Calu3 (cell line): ENCODE measurements around the gene ZNF324B. TPM values are rescaled to one million over a fixed set of nuclear protein-coding genes. Genes with fewer than 3 reads are reported as not detected.

Experiments
- BruUV-seq: library from RNA; stranded (reverse); fragments of 400-500 nt; replicated peaks from 2 replicates; lab custom pipeline; 2021; lab: Mats Ljungman, UMichigan
- CTCF ChIA-PET: fragments of 300-600 bp; sonication (Branson Sonifier 250); formaldehyde crosslinking; loops from one replicate; lab custom pipeline; 2022; ENCODE audit warnings: antibody characterized with exemption; lab: Charles Lee
- DNase-seq: peaks from one replicate; pipeline ENCODE4 v3.0.0; 2022
- H3K27ac Mint-ChIP-seq: one replicate; pipeline ENCODE4 v1.8.0; 2022; ENCODE audit warnings: mixed read lengths; ENCODE audit not compliant: unreplicated experiment
- H3K27me3 Mint-ChIP-seq: one replicate; pipeline ENCODE4 v1.8.0; 2022; ENCODE audit warnings: mixed read lengths; ENCODE audit not compliant: unreplicated experiment
- H3K36me3 Mint-ChIP-seq: one replicate; pipeline ENCODE4 v1.8.0; 2022; ENCODE audit warnings: mild to moderate bottlenecking, moderate library complexity, mixed read lengths; ENCODE audit not compliant: insufficient read depth, unreplicated experiment
- H3K4me1 Mint-ChIP-seq: one replicate; pipeline ENCODE4 v1.8.0; 2022; ENCODE audit warnings: mild to moderate bottlenecking, low read depth, mixed read lengths; ENCODE audit not compliant: unreplicated experiment
- H3K4me3 Mint-ChIP-seq: one replicate; pipeline ENCODE4 v1.8.0; 2022; ENCODE audit warnings: mild to moderate bottlenecking, low read depth, moderate library complexity, mixed read lengths; ENCODE audit not compliant: unreplicated experiment
- H3K9me3 Mint-ChIP-seq: one replicate; pipeline ENCODE4 v1.8.0; 2022; ENCODE audit warnings: low read depth, mixed read lengths; ENCODE audit not compliant: unreplicated experiment
- intact Hi-C: fragments of 100-400 bp; cut with micrococcal nuclease; formaldehyde crosslinking; loops from one replicate; pipeline ENCODE4 v1.10.0; 2022; ENCODE audit not compliant: unreplicated experiment
- total RNA-seq: library from RNA; stranded (reverse); gene quantifications from 2 replicates; pipeline ENCODE4 v1.2.3, GENCODE V29; 2022
- TF ChIP-seq, protein P1 (sequence below): fragments of 200-600 bp; IDR thresholded peaks from one replicate; pipeline ENCODE4 v1.8.0; 2022; ENCODE audit warnings: antibody characterized with exemption; ENCODE audit not compliant: unreplicated experiment

ZNF324B gene
- total RNA-seq, 1 experiment from 2014 or later = 13.7 TPM

DNA sequence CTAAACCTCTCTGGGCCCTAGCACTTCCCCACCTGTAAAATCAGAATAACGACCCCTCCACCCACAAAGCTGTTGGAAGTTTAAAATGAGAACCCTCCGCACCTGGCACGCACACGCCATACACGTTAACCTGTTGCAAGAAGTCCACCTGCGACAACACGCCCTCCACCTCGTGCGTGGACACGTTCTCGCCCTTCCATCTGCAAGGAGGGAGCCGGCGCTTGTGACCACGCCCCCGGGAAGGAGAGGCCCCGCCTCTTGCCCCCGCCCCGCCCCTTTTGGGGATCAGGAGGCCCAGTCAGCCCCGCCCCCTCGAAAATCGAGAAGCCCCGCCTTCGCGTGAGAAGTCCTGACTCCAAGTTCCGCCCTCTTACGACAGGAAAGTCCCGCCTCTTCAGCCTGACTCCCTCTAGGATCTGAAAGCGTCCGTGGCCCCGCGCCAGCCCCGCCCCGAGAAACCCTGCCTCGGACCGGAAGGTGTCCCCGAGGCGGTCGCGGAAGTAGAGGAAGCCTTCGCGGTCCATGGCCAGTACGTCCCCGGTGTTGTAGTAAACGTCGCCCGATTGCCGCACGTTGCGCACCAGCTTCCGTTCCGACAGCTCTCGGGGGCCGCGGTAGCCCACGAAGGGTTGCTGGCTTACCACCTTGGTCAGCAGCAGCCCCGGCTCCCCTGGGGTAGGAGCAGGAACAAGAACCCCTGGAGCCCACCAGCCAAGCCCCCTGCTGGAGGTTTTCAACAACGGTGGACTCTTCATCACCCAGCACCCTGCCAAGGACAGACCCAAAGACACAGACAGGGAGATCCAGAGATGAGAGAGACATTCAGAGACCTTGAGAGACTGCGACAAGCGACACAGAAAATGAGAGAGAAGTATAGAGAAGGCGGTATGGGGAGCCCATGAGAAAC, 47.9 kb downstream of the ZNF324B start:
- Mint-ChIP-seq H3K27me3 (peaks cover 15% of the 10 kb centered on the region), H3K9me3 (peaks cover 12% of the 10 kb centered on the region), H3K4me1 (peaks cover 13% of the 10 kb centered on the region), H3K4me3 (peak overlapping the region; percentile 75), H3K36me3 (peaks cover 13% of the 10 kb centered on the region), H3K27ac (peak overlapping the region; percentile 50)
- CTCF ChIA-PET = interaction anchor here (0.9 kb wide), 1 partner anchor 1897 kb away, joined by 3 read pairs; no protein-coding TSS in a partner anchor
- no TSS peak for BruUV-seq
- peak; percentile 98 for DNase-seq
- TF ChIP-seq, protein P1, sequence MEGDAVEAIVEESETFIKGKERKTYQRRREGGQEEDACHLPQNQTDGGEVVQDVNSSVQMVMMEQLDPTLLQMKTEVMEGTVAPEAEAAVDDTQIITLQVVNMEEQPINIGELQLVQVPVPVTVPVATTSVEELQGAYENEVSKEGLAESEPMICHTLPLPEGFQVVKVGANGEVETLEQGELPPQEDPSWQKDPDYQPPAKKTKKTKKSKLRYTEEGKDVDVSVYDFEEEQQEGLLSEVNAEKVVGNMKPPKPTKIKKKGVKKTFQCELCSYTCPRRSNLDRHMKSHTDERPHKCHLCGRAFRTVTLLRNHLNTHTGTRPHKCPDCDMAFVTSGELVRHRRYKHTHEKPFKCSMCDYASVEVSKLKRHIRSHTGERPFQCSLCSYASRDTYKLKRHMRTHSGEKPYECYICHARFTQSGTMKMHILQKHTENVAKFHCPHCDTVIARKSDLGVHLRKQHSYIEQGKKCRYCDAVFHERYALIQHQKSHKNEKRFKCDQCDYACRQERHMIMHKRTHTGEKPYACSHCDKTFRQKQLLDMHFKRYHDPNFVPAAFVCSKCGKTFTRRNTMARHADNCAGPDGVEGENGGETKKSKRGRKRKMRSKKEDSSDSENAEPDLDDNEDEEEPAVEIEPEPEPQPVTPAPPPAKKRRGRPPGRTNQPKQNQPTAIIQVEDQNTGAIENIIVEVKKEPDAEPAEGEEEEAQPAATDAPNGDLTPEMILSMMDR = no peak
- intact Hi-C loops = no loop called here

DNA sequence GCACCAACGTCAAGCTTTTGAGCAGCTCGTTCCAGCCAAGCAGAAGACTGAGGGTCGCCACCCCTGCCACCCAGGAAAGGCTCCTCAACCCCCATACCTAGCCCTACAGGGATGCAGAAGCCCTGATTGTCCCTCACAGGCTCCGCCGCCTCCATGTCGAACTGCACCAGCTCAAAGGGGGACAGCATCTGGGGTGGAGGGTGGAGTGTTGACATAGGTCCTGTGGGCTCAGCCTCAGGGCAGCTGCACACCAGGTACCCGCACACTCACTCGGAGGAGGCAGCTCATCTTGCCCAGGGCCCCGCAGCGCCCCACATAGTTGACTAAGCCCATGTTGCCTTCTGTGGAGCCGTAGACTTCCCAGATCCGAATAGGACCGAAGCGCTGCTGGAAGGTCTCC, 48.8 kb downstream of the ZNF324B start:
- Mint-ChIP-seq H3K27me3 (peaks cover 15% of the 10 kb centered on the region), H3K9me3 (peaks cover 12% of the 10 kb centered on the region), H3K36me3 (peaks cover 13% of the 10 kb centered on the region), H3K27ac (no peak overlapping the region), H3K4me1 (peaks cover 13% of the 10 kb centered on the region), H3K4me3 (peak overlapping the region; percentile 75)
- no peak for DNase-seq
- no TSS peak for BruUV-seq
- intact Hi-C loops = no loop called here
- CTCF ChIA-PET = no interaction called here
- TF ChIP-seq, protein P1 = no peak

Other genes starting within 250 kb of the ZNF324B start
- 65.3 and 68.5 TPM in 2 replicates for gene ZNF544, start 222.7 kb upstream of the ZNF324B start, total RNA-seq
- gene ZNF8, start 172.7 kb upstream of the ZNF324B start, total RNA-seq = 12.1 and 12.8 TPM in 2 replicates
- 68.4 and 70.8 TPM in 2 replicates for gene ERVK3-1, start 146.2 kb upstream of the ZNF324B start, total RNA-seq
- 4.6 TPM in 2 replicates for gene ZSCAN22, start 124.6 kb upstream of the ZNF324B start, total RNA-seq
- not detected in 2 replicates for gene A1BG, start 98.1 kb upstream of the ZNF324B start, total RNA-seq
- 2.4 and 3.1 TPM in 2 replicates for gene ZNF497, start 88.9 kb upstream of the ZNF324B start, total RNA-seq
- 0.47 and 0.81 TPM in 2 replicates for gene ZNF837, start 70.6 kb upstream of the ZNF324B start, total RNA-seq
- 971 and 1,079 TPM in 2 replicates for gene RPS5, start 64.4 kb upstream of the ZNF324B start, total RNA-seq
- 0.51 and 0.61 TPM in 2 replicates for gene RNF225, start 56.0 kb upstream of the ZNF324B start, total RNA-seq
- gene ZNF584, start 43.0 kb upstream of the ZNF324B start, total RNA-seq = 21.8 and 23.4 TPM in 2 replicates
- gene ZNF132, start 11.5 kb upstream of the ZNF324B start, total RNA-seq = not detected in 2 replicates
- gene ZNF324, start 15.5 kb downstream of the ZNF324B start, total RNA-seq = 16.9 and 18.2 TPM in 2 replicates
- 12.7 and 13.9 TPM in 2 replicates for gene ZNF446, start 24.7 kb downstream of the ZNF324B start, total RNA-seq
- 3.7 and 5.8 TPM in 2 replicates for gene SLC27A5, start 60.4 kb downstream of the ZNF324B start, total RNA-seq
- 17.7 and 19.6 TPM in 2 replicates for gene ZBTB45, start 68.2 kb downstream of the ZNF324B start, total RNA-seq
- 558 and 582 TPM in 2 replicates for gene TRIM28, start 92.4 kb downstream of the ZNF324B start, total RNA-seq
- 168 TPM in 2 replicates for gene CHMP2A, start 103.5 kb downstream of the ZNF324B start, total RNA-seq
- gene UBE2M, start 107.0 kb downstream of the ZNF324B start, total RNA-seq = 123 and 131 TPM in 2 replicates
- 31.8 and 33.5 TPM in 2 replicates for gene MZF1, start 121.7 kb downstream of the ZNF324B start, total RNA-seq